C1 segment of cervical spinal cord (tissue), 14 donors: Measurements from ENCODE around the gene SORCS1.

Source experiments
- DNase-seq, 14 donors: peaks; one replicate each; lab custom pipeline; 2025; lab: John Stamatoyannopoulos, UW

Gene SORCS1

DNA sequence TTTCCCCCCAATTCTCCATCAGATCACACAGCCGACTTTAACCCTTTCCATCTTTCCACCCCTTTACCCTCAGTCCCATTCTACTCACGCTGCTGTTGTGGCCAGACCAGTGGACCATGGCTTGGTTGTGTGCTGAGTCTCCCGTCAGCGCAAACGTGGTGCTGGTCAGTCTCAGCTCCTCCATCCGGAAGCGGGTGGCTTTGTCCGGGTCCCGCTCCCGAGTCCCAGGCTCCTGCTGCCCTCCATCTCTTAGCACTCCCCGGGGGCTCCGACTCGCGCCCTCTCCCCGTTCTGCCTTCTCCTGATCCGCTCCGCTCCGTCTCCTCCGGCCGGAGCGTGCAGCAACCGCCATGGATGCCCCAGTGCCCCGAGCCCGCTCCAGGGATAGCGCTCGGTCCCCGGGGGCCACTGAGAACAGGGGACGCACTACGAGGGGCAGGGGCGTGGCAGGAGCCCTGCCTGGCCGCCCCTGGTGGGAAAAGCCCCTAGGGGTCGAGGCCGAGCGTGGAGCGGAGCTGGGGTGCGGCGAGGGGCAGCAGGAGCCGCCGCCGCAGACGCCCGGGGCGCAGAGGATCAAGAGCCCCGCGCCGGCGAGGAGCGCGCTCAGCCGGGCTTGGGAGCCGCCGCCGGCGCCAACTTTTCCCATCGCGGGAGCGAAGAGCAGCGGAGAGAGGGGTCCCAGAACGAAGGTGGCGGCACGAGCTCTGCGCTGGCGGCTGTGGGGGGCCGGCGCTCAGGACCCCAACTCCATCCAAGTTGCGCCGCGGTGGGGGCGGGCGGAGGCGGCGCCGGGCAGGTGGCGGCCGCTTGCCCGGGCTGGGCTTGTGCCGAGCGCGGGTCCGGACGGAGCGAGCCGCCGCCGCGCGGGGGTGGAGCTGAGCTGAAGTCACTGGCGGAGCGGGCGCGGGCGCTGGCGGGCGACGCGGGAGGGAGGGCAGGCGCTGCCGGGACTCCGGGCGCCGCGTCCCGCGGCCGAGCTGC lies at the start of gene SORCS1:
SORCS1 (minus strand) TSS at position 826 of the 981 bp plus-strand sequence.
- peak in 3 of 14 donors; percentile 5 to 28 (median 10) for DNase-seq

DNA sequence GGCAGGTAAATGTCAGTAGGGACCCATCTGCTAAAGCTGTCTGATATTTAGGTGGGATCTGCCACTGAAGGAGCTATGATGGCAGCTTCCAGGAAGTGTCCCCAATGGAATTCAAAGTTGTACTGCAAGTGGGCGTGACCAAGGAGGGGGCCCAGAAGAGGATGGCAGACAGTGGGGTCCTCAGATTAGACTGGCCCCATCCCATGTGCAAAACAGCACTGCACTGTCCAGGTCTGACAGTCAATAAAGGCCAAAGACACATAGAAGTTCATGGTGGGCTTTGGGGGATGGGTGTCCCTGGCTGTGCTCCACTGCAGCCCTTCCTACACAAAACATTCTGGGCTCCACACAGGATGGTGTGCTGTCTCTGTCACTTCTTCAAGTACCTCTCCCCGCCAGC lies 49.8 kb upstream of the SORCS1 start:
- DNase-seq, result no peak

DNA sequence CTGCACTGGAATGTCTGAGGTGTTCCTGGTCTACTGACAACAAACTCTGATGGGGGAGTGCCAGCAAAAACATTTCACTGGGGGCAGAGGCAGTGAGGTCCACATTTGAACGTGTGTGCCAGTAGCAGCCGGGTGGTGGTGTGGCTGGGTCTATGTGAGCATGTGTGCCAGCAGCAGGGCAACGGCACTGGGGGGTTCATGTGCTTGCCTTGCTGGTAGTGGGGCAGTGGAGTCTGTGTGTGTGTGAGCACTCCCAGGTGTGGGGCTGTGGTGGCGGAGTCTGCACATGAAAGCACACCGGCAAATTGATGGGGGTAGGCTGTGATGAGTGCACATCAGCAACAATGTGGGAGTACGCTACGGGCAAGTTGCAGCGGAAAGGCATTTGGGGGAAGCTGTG lies 49.4 kb upstream of the SORCS1 start:
- no peak for DNase-seq

DNA sequence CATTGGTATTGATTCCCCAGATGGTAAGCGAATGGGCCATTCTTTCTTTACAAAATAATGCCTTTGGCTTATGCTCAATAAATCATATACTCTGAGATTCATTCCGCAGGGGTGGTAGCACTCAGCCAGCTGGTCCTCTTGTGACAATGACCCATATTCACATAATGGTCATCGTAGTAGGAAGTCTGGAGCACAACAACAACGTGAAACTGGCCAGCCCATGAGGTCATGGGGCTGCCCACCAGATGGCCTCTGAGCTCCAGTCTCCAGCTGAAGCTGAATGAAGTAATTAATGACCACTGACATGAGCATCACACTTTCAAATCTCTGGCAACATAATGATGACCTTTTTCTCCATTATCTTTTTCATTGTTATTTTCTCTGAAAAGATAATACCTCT lies 42.3 kb upstream of the SORCS1 start:
- no peak for DNase-seq

DNA sequence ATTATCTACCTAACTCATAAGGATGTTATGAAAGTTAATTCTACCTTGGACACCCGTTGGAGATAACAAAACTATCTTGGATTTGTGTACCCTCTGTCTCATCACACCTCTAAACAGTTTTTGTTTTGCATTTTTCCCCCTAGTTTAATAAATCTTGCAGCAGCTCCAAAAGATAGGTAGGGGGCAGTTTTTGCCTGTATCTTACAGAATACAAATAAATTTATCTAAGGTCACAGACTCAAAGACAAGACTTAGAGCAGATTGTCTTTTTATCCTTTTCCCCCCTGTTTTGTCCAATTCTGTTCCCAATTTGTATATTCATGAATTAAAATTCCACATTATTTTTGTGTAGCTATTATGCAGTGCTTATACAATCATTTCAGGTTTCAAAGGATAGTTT lies 5.0 kb upstream of the SORCS1 start:
- no peak for DNase-seq

DNA sequence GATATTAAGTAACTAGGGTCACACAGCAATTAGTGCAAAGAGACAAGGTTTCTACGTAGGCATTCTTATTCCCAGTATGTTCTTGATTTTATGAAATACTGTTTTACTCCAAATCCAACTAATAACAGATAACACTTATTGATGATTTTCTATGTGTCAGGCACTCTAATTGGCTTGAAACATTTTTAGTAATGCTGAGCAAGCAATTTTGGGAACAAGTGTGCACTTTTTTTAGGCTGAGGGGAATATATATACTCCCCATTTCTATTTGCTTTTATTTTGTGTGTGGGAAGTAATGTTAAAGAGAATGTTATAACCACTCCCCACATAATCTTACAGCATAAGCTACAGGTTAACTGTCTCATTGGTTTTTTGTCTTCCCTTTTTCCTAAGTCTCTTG lies 4.2 kb upstream of the SORCS1 start:
- DNase-seq, result no peak

DNA sequence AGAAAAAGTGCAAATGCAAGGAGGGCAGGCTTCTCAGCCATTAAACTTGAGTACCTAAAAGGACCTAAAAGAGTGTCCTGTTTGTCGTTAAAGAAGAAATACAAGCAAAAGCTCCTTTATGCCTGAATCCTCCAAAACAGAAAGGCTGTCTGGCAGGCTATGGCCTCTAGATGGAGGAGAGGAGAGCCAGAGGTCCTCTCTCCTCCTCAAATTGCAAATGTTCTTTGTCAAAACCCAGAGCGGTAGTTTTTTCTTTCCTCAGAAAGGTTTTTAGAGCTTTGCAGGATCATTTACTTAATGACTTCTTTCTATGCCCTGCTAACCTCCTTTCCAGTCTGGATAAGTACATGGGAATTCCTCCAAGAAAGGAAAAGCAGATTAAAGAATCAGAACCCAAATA lies 1.9 kb upstream of the SORCS1 start:
- DNase-seq, result no peak

DNA sequence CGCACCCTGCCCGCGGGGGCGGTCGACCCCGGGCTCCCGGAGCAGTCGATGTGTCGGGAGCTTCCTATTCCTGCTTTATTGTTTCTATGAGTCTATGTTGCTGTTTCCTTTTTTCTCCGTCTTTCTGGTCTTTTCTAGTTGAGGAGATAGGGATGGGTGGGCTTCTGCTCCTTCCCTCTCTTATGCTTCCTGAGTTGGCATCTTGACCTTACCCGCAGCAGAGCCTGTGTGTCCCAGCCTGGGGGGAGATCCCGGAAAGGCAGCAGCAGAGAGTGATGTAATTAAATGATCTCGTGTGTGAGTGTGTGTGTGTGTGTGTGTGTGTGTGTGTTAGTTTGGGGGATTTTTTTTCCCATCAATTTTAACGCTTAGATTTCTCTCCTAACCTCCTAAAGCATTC lies 486 bp upstream of the SORCS1 start:
- DNase-seq, result peak in 1 of 14 donors; percentile 8

DNA sequence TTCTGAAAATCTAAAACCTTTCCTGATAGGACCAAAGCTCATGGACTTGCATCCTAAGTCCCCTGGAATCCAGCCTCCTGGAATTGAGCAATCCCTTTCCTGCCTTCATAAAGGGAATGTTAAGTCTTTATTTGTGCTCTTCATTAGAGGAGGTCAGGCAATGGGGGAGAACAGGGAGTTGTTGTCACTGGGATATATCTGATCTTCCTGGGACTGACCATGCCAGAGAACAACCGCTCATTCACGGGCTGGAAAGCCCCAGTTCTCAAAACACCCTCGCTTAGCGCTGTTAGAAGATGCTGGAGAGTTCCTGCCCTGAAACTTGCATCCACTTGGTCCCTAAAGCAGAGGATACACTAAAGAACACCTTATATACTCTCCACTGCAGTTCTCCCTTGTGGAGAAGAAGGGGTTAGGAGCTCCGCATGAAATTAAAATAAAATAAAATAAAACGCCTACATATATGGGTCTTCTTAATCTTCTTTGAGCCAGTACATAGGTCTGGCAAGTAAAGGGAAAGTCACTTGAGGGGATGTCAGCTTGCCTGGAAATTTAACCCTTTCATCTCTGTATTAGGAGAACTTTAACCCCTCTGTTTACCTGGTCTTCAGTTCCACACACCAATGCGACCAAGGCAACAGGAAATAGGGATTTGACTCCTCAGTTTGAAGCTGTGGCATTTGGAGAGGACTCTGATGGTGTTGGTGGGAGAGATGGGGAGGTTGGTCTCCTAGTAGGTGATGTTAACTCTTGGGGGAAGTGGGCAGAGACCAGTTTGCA lies 1.2 kb downstream of the SORCS1 start:
- DNase-seq, result no peak

DNA sequence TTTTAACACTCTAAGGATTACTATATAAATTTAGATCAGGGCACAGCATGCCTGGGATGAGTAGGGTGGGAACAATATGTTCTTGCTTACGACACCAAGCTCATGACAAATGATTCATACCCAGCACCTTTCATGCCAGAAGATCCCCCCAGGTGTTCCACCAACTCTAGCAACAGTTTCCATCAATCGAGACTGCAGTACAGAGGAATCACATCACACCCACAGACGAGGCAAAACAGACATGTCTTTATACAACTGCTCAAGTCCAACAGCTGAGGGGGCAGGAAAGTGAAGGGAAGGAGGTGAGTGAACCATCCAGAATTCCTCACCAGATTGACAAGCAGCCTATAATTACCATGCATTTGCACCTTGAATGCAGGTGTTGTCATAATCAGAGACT lies 3.6 kb downstream of the SORCS1 start:
- DNase-seq, result no peak

DNA sequence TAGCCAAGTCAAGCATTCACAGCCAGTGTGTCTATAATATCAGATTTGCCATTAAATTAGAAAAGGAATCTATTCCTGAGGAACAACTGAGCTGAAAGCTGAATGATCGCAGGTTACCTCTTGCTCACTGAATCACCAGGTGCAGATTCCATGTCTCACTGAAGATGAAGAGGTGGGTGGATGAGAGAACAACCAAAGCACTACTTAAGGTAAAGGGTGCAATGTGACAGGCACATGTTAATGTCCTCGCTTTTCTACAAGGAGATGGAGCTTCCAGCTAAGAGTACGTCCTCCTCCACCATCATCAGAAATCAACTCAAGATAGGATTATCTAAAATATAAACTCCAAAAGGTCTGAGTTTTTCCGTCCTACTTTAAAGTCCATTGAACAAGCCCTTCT lies 4.6 kb downstream of the SORCS1 start:
- no peak for DNase-seq

DNA sequence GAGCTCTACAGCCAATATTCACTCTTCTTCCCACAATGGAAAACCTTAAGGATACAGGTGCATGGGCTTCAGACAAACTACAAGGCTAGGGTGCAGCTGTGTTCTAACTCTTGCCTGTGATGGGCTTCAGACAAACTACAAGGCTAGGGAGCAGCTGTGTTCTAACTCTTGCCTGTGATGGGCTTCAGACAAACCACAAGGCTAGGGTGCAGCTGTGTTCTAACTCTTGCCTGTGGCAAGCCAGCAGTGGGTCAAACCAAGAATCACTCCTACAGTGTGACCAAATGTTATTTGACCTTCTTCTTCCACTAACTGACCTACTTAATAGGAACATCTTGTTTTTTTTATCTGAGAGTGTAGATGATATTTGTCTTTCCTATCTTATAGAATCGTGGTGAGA lies 7.4 kb downstream of the SORCS1 start:
- DNase-seq, result no peak

DNA sequence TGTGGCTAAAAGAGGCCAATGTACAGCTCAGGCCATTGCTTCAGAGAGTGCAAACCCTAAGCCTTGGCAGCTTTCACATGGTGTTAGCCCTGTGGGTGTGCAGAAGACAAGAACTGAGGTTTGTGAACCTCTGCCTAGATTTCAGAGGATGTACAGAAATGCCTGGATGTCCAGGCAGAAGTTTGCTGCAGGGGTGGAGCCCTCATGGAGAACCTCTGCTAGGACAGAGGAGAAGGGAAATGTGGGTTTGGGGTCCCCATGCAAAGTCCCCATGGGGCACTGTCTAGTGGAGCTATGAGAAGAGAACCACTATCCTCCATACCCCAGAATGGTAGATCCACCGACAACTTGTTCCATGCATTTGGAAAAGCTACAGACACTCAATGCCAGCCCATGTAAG lies 12.4 kb downstream of the SORCS1 start:
- DNase-seq, result no peak

DNA sequence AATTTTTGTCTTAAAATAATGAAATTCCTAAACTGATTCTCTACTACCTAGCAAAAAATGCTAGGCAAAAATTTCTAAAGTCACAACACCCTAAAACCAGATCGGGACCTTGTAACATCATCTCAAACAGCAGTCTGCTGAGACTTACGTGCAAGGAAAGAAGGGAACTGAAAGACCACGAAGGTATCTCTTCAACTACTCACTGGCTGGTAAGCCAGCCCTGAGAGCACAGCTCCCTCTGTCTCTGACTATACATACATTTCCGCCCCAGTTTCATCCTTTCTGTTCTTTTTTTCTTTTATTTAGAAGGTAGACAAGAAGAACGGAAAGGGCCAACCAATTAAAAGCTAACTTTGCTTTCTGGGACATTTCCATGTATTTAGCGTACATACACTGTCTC lies 15.6 kb downstream of the SORCS1 start:
- DNase-seq, result no peak

DNA sequence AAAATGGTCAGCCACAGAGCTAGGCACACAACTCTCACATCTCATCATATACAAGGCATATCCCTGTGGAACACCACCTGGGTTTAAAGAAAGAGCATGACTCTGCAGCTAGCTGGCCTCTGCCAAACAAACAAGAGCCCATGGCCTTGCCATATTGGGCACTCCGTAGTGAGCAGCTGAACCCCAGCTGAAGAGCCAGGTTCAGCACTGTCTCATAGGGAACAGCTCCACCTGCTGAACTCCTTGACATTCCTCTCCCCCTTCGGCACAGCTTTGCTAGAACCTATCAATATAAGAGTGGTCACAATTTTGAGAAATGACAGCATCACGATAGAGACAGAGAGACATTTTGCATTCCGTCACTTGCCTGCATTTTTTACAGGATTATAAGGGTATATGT lies 20.0 kb downstream of the SORCS1 start:
- DNase-seq, result no peak

DNA sequence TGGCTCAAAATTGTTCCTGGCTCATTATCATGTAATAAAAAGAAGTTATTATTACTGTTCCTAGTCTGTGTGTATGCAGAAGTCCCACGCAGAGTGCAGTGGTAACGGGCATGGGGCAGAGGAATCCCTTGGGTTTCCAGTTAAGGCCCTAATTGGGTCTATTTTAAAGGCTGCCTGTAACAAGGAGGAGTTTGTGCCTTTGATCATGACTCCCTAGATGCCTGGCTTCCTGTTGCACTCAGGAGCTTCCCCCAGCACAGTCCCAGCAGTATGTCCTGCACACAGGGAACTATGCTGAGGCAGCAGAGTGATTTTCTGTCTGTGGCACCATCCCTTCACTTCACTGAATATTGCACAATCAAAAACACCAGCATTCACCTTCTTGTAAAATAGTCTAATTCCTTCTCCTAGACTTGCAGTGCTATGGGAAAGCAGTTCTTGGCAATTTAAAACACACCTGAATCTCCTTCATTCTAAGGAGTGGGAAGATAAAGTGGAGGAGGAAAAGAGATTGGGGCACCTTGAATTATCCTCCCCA lies 22.9 kb downstream of the SORCS1 start:
- DNase-seq, result no peak

DNA sequence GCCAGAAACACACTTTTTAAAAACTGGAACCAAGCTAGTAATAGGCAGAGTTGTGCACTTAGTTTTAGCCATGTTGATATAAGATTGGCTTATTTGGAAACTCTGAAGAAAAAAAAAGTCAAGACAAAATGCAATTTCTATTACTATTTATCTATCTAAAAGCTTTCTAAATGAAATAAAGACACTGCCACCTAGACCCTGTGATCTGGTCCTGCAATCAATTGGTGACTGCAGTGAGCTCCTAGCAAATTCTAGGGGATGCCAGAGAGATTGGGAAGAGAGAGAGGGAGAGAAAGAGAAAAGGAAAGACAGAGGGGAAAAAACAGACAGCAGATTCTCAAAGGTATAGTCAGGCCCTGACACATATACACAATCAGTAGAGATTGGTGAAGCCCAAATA lies 25.3 kb downstream of the SORCS1 start:
- DNase-seq, result no peak

DNA sequence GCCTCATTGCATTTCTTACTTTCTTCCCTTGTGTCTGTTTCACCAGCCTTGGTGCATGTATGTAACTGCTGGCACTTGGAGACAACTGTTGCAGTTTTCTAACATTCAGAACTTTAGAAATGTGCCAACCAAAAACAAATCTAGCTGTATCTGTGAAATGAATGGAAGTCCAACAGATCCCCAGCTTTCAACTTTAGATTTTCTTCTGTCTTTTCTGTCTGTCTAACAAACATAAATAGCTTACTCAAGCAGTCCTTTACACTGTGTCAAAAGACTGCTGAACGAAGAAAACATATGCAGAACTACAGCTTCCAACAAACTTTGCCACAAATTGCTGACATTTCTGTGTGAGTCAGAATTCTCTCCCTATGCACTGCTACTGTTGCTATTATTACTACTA lies 30.9 kb downstream of the SORCS1 start:
- no peak for DNase-seq

DNA sequence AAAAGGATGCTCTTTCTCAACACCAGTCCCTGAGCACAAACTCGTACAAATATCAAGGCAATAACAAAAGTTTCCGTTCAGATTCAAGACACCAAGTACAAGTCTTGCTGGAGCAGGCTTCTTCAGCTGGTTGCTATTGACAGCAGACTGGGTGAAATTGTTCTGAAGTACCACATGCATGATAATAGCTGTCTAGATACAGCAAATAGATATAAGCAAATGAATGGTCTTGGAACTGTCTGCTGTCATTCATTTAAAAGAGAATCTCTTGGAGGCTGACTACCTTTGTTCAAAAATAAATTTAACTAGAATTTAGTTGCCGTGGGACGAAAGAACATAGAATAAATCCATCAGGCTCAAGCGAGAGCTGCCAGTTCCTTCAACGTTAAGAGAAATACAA lies 35.5 kb downstream of the SORCS1 start:
- DNase-seq, result no peak

DNA sequence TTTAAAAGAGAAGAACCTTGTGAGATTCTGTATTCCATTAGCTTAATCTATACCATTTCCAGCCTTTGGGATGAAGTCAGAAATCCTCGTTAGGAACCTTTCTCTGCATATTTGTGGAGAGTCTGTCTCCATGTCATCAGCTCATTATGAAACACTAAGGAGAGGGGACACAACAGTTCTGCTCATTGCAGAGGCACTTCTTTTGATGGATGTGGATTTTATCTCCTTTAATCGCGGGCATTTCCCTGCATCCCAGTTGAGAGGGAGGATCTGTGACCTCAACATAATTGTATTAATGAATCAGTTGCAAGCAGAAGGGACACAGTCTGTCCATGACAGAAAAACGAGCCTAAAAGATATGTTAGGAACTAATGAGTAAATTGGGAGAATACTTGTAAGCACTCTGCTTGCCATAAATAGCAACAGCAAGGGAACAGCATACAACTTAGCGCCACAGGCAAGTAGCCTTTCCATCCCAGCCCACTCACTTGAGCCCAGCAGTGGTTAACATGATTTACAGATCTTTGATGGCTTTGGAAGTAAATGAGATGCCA lies 37.9 kb downstream of the SORCS1 start:
- no peak for DNase-seq

DNA sequence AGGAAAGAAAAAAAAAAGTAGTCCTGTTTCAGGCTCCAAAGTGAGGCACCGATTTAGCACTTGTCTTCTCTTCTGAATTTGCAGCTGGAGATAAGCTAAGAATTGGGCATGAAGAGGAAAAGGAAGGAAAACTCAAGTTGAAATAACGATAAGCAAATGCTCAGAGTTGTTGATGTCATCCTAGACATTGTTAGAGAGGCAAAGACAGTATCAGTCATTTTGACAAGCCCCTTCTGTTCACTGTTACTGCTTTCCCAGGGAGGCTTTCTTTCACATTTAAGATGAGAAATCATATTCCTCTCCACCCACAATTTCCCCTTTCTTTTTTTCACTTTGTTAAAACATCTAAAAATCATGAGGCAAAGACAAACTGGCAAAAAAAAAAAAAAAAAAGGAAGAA lies 41.8 kb downstream of the SORCS1 start:
- DNase-seq, result no peak

DNA sequence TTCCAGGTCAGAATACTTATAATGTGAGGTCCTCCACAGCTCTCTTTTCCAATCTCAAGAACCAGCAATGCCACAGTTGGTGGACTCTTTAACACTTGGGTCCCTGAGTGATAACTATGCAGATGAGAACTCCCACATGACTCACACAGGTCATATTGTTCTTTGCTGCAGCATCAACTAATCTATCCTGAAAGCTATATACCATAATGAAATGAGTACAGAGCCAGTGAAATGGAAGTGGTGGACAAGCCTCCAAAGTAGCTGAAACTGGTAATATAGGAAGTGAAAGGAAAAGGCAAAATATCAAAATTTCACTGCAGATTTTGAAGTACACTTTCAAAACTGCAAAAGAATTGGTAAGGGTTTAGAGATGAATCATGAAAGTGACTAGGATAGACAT lies 45.6 kb downstream of the SORCS1 start:
- DNase-seq, result no peak
